GM23248 (cell line): ENCODE measurements around the gene PCLO.

ENCODE experiments used
- EZH2 ChIP-seq: fragments of 200-600 bp; sonication (generic); IDR thresholded peaks from 2 replicates; pipeline ENCODE4 v1.6.1; 2018; ENCODE audit warnings: antibody characterized with exemption, mild to moderate bottlenecking; ENCODE audit not compliant: insufficient read depth, poor library complexity, severe bottlenecking
- EZH2phosphoT487 ChIP-seq: fragments of 200-600 bp; sonication (generic); IDR thresholded peaks from 2 replicates; pipeline ENCODE4 v1.6.1; 2018; ENCODE audit warnings: antibody characterized with exemption, moderate library complexity, mild to moderate bottlenecking, low read depth; ENCODE audit not compliant: insufficient read depth

- no peak for TF ChIP-seq EZH2phosphoT487
- TF ChIP-seq EZH2: no peak
Measured at GRCh38 chr7:83054472-83054871, 108.2 kb downstream of the PCLO start.
